ENCODE data around the gene ZNF705A. TPM values are rescaled to one million over a fixed set of nuclear protein-coding genes. Genes with fewer than 3 reads are reported as not detected.
"Not testable (repeated sequence)": the region's sequence is repeated elsewhere in the genome, so short reads cannot be mapped to it uniquely, and the experiment has no call there.

The ZNF705A gene
- polyA plus RNA-seq, 3 donors = 0.16 TPM; not detected in 2

DNA sequence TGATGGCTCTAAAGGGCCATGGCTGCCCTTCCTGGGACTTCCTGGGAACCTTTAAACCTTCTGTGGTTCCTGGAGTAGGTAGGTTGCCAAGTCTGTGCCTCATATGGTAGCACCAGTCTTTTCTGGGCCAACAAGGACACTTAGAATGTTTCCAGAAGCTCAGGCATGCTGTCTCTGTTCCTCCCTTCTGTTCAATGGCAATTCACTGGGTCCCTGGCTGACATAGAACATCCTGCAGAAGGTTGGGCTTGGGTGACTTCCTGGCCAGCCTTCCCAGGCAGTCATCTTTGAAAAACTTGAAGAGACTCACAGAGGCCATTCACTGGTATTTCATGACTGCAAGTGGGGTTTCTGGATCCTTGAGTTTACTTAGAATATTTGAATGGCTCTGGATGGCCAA is 24.5 kb downstream of the ZNF705A start:
- DNase-seq (ENCODE audit: extremely low read depth in 1 of 11, low read depth in 9 of 11, low spot score in 4 of 11) = not testable (repeated sequence)

DNA sequence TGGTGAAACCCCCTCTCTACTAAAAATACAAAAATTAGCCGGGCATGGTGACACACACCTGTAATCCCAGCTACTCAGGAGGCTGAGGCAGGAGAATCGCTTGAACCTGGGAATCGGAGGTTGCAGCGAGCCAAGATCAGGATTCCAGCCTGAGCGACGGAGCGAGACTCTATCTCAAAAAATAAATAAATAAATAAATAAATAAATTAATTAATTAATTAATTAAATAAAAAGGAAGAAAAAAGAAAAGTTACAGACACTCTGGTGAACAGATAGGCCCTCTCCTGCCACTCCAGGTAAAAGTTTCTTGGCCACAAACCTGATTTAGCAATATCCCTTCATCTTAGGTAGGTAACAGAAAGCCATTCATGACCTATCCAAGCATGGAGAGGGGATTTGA is 26.1 kb downstream of the ZNF705A start:
- DNase-seq (ENCODE audit: extremely low read depth in 1 of 11, low read depth in 9 of 11, low spot score in 4 of 11) = not testable (repeated sequence)

DNA sequence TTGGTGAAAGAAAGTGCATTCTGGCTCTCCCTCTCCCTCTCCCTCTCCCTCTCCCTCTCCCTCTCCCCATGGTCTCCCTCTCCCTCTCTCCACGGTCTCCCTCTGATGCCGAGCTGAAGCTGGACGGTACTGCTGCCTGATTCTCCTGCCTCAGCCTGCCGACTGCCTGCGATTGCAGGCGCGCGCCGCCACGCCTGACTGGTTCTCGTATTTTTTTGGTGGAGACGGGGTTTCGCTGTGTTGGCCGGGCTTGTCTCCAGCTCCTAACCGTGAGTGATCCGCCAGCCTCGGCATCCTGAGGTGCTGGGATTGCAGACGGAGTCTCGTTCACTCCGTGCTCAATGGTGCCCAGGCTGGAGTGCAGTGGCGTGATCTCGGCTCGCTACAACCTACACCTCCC is 26.5 kb downstream of the ZNF705A start:
- not testable (repeated sequence) for DNase-seq (ENCODE audit: extremely low read depth in 1 of 11, low read depth in 9 of 11, low spot score in 4 of 11)

DNA sequence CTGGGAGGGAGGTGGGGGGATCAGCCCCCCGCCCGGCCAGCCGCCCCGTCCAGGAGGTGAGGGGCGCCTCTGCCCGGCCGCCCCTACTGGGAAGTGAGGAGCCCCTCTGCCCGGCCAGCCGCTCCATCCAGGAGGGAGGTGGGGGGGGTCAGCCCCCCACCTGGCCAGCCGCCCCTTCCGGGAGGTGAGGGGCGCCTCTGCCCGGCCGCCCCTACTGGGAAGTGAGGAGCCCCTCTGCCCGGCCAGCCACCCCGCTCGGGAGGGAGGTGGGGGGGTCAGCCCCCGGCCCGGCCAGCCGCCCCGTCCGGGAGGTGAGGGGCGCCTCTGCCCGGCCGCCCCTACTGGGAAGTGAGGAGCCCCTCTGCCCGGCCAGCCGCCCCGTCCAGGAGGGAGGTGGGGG is 27.4 kb downstream of the ZNF705A start:
- DNase-seq (ENCODE audit: extremely low read depth in 1 of 11, low read depth in 9 of 11, low spot score in 4 of 11) = not testable (repeated sequence)

DNA sequence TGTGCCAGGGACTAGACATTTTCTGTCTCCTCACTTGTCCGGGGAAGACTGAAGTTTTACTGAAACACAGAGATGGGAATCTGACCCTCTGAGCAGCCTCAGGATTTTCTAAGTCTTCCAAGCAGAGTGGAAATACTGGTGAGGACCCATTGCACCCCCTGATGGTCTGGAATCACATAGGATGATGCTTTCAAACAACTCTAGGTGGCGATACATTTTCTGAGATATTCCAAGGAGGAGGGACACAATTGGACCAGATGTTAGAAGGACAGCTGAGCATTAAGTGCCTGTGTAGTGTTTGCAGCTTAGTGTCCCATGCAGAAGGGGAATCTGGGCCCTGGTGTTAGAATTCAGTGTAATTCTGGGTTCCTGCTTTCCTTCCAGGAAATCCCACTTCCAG is 31.3 kb downstream of the ZNF705A start:
- DNase-seq (ENCODE audit: extremely low read depth in 1 of 11, low read depth in 9 of 11, low spot score in 4 of 11) = not testable (repeated sequence)

DNA sequence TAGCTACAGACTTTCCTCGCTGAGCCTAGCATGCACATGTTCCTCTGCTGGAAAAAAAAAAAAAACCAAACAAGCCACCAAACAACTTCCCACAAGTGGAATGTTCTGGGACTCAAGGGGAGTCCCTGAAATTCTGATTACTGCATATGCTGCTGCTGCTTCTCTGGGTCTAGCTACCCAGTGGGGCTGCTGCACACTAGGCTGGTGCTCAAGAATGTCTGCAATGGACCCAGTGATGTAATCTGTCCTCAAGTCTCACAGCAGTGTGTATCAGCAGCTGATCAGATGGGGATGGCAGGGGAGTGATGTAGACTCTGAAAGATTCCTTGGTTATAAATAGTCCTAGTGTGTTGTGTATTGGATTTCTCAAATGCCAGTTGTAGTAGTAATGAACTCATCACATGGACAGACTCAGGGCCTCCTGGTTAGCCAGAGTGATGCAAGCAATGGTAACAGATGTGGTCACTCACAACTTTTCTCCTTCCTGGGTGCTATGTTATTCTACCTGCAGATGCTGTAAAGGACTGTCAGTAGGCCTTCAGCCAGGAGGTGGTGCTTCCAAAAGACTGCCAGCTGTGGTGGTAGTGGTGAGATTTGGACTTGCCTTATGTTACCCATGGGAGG is 41.0 kb downstream of the ZNF705A start:
- not testable (repeated sequence) for DNase-seq (ENCODE audit: extremely low read depth in 1 of 11, low read depth in 9 of 11, low spot score in 4 of 11)

DNA sequence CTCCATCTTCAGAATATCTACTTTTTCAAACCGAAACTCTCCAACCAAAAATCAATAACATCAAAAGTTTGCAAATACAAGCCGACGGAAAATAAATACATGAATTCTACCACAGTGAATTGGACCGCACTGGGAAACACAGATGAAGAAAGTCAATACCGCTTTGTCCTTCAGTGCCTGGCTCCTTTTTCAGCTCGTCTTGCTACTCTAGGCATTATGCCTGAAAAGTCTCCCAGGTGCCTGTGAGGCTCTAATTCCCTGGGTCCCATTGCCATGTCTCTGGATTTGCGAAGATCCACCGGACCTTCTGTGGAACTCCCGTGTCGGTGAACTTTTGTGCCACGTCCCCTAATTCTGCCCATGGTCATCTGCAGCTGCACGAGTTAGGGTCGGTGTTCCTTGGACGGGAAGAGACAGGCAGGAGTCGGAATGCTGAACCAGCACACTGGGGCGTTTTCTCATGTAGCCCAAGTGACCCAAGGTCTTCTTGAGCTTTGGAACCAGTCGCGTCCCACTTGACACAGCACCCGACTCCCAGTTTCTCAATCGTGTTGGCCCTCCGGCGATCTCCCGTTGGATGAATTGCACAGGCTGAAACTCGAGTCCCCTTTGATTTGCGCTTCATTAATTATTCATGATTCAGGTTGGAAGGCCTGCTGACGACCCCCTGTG is 62.0 kb downstream of the ZNF705A start:
- DNase-seq (ENCODE audit: extremely low read depth in 1 of 11, low read depth in 9 of 11, low spot score in 4 of 11) = not testable (repeated sequence)

DNA sequence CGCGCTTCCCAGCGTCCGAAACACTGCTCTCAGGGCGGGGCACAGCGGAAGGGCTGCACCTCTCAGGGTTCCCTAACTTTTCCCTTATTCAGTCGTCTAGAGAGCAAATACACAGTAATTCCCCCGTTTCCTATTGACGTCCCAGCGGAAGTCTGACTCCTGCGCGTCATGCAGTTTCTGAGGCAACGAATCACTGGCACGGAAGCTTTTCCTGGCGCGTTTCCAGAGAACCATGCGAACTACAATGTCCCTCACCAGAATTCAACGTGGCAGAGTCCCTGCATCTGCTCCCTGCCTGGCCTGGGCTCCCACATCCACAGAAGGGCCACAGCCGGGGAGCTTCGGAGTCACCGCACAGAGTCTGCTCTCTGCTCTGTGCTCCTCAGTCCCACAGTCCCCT is 64.6 kb downstream of the ZNF705A start:
- not testable (repeated sequence) for DNase-seq (ENCODE audit: extremely low read depth in 1 of 11, low read depth in 9 of 11, low spot score in 4 of 11)

DNA sequence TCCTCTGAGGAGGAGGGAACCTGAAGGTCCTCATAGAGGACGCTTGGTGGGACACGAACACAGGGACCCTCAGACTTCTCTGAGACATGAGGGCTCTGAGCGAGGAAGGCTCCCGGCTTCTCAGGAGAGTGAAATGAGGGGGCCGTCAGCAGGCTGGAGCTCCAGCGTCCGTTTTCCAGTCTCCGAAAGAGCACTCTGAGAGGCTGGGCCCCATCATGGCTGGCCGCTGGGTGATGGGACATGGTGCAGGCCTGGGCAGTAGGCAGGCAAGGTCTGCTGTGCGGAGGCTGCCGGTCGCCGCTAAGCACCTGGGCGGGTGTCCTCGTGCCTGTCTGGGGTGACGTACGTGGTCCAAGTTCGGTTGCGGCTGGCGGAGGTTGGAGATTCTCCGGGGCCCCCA is 65.0 kb downstream of the ZNF705A start:
- DNase-seq (ENCODE audit: extremely low read depth in 1 of 11, low read depth in 9 of 11, low spot score in 4 of 11) = not testable (repeated sequence)

DNA sequence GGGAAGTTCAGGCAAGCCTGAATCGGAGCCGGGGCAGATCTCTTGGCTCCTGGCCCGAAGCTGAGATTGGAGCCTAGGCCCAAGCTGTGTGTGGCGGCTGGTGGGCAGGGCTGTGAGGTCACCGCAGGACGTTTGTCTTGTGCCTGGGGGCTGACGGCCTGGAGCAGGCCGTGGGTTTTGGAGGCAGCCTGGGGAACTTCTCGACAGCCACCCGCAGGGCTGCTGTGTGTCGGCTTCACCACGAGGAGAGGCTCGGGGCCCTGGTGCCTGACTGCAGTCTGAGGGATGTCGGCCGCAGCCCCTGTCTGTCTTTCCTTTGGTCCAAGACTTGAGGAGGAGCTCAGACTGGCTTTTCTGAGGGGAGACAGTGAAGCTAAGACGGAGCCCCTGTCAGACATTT is 65.5 kb downstream of the ZNF705A start:
- DNase-seq (ENCODE audit: extremely low read depth in 1 of 11, low read depth in 9 of 11, low spot score in 4 of 11) = not testable (repeated sequence)

DNA sequence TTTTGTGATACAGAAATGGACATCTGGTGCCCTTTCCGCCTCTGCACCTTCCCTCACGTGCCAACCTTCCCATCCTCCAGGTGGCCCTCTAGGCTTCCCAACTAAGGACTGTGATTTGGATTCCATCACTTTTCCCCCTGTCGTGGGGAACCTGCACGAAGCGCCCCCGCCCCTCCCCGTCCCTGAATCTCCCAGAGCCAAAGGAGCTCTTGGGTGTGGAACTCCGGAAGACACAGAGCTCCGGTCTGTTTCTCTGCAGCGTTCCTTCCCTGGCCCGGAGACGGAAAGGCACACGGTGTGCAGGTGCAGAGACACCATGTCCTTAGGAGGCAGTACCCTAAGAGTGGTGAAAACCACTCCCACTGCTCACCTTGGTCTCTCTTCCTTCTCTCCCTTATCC is 66.8 kb downstream of the ZNF705A start:
- not testable (repeated sequence) for DNase-seq (ENCODE audit: extremely low read depth in 1 of 11, low read depth in 9 of 11, low spot score in 4 of 11)

DNA sequence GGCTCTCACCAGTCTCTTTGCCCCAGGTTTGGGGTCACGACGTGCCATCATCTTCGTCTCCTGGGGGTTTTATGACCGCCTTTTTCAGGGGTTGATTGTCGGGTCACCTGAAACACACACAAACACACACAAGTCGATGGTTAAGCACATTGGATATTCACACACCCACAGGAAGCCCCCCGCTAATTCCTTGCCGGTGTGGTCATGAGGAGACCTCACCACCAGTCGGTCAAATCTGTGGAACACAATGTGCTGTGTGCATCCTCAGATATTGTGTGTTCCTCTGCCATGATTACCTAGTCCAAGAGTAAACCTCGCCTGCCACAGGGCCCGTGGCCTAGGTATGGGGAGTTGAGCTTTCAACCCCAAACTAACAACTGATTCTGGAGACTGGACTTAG is 68.0 kb downstream of the ZNF705A start:
- not testable (repeated sequence) for DNase-seq (ENCODE audit: extremely low read depth in 1 of 11, low read depth in 9 of 11, low spot score in 4 of 11)

DNA sequence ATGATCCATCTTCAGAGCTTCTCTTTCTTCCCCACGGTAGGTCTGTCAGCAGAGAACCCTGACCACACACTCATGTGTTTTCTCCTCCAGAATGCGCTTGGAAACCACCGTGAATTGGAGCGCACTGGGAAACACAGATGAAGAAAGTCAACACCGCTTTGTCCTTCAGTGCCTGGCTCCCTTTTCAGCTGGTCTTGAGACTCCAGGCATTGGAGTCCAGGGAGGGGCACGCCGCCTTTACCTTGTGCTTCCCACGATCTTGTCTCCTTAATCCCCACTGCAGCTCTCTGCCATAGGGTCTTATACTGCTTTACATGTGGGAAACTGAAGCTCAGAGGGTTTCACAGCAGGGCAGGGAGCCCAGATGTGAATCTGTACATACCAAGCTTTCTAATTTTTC is 69.5 kb downstream of the ZNF705A start:
- no peak for DNase-seq (ENCODE audit: extremely low read depth in 1 of 11, low read depth in 9 of 11, low spot score in 4 of 11)

DNA sequence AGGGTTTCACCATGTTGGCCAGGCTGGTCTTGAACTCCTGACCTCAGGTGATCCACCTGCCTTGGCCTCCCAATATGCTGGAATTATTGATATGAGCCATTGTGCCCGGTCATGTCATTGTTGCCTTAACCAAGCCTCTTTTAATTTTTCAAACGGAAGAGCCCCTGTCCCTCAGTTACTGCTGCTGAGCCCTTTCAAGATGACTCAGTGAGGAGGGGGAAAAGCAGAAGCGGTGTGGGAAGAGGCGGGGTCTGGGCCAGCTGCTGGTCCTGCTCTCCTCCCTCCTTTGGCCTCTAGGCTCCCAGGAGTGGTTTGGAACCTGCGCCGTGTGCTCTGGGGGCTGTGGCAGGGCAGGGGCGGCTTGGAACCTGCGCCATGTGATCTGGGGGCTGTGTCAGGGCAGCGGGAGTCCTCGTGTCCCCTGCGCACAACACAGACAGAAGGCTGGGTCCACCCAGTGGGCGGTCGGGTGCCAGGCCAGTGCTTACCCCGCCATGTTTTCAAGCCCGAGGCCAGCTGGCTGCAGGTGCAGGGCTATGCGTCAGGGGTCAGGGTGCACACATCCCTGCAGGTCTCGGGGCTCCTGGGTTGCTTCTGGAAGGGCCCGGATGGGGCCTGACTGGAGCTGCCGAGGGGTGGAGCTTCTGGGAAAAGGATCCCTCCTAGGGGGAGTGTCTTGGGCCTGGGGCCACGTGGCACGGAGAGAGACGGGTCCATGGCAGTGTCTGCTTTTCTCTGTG is 70.3 kb downstream of the ZNF705A start, which contains the start of gene FAM90A1:
FAM90A1 (minus strand) TSS at position 627 of the 740 bp plus-strand sequence. CDS start 2,786 bp downstream, outside the sequence.
- peak in 1 of 11 donors; percentile 1 for DNase-seq (ENCODE audit: extremely low read depth in 1 of 11, low read depth in 9 of 11, low spot score in 4 of 11)

DNA sequence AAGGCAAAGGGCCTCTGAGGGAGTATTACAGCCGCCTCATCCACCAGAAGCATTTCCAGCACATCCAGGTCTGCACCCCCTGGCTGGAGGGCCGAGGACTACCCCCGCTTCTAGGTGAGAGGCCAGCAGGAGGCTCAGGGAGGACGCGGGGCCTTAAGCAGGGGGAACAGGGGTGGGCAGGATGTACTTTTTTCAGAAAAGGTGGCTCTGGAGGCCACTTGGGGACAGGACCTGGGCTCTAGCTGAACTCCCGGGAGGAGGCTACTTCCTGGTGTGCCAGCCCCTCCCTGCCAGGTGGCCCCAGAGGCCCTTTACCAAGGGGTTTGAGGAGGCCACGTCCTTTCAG is 70.9 kb downstream of the ZNF705A start:
- not testable (repeated sequence) for DNase-seq (ENCODE audit: extremely low read depth in 1 of 11, low read depth in 9 of 11, low spot score in 4 of 11)

DNA sequence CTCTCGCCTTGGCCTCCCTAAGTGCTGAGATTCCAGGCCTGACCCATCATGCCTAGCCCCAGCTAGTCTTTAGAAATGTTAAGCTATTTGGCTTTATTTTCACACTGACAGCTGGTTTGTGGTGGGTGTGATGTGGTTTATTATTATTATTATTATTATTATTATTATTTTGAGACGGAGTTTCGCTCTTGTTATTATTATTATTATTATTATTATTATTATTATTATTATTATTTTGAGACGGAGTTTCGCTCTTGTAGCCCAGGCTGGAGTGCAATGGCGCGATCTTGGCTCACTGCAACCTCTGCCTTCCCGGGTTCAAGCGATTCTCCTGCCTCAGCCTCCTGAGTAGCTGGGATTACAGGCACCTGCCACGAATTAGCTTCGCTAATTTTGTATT is 71.8 kb downstream of the ZNF705A start:
- not testable (repeated sequence) for DNase-seq (ENCODE audit: extremely low read depth in 1 of 11, low read depth in 9 of 11, low spot score in 4 of 11)

DNA sequence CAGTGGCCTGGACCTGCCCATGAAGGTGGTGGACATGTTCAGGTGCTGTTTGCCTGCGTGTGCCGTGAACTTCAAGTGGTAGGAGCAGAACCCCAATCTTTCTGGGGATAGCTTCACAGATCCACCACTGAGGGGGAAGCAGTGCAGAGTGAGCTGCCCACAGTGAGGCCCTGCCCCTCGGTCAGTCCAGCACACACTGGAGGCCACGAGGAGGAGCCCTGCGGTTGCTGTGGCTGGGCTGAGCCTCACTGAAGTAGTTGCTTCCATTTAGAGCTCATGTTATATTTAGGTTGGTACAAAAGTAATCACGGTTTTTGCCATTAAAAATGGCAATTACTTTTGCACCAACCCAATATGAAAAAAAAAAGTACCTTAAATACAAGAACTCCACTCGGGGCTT is 72.7 kb downstream of the ZNF705A start:
- DNase-seq (ENCODE audit: extremely low read depth in 1 of 11, low read depth in 9 of 11, low spot score in 4 of 11) = not testable (repeated sequence)

Measured in renal cortex interstitium (tissue), 11 donors.